IMR-90 (cell line): ENCODE measurements around the gene KRTAP13-3.

ENCODE experiments used
- CEBPB ChIP-seq: IDR thresholded peaks from 2 replicates; pipeline ENCODE4 v1.6.1; 2012; ENCODE audit warnings: low read depth, low read length, improper control_type of control experiment
- CTCF ChIP-seq: conservative IDR thresholded peaks from 2 replicates; pipeline ENCODE4 v1.5.1; 2012; ENCODE audit warnings: mild to moderate bottlenecking, low read depth, low read length, improper control_type of control experiment
- ELK1 ChIP-seq: fragments of 150-350 bp; IDR thresholded peaks from 2 replicates; pipeline ENCODE4 v1.6.1; 2016; ENCODE audit warnings: low read depth, mild to moderate bottlenecking, low read length, moderate library complexity, borderline replicate concordance
- NFE2L2 ChIP-seq: fragments of 150-350 bp; IDR thresholded peaks from 2 replicates; pipeline ENCODE4 v1.6.1; 2016; ENCODE audit warnings: low read depth, mild to moderate bottlenecking, low read length
- POLR2A ChIP-seq: IDR thresholded peaks from 2 replicates; pipeline ENCODE4 v1.6.1; 2012; ENCODE audit warnings: mild to moderate bottlenecking, low read depth, low read length
- RAD21 ChIP-seq: IDR thresholded peaks from 2 replicates; pipeline ENCODE4 v1.6.1; 2012; ENCODE audit warnings: low read length, improper control_type of control experiment
- RFX5 ChIP-seq: IDR thresholded peaks from 2 replicates; pipeline ENCODE4 v1.8.0; 2012; ENCODE audit warnings: low read depth, mild to moderate bottlenecking, low read length, moderate library complexity
- SMC3 ChIP-seq: fragments of 150-350 bp; IDR thresholded peaks from 2 replicates; pipeline ENCODE4 v1.6.1; 2016; ENCODE audit warnings: low read depth, mild to moderate bottlenecking, antibody characterized with exemption, low read length, moderate library complexity

- TF ChIP-seq POLR2A (no peak), CTCF (no peak), RFX5 (no peak), SMC3 (no peak), NFE2L2 (no peak), RAD21 (no peak), ELK1 (no peak), CEBPB (no peak)
Observed at GRCh38 chr21:30468900-30469714, 43.4 kb upstream of the KRTAP13-3 start.
